ENCODE measurements around the gene XCL1.

GRCh38 chr1:168605443-168605842 lies 29.0 kb downstream of the XCL1 start:
- TF ChIP-seq CTCF (IDR thresholded peaks at IDR 0.05) (no peak), POLR2A (IDR thresholded peaks at IDR 0.05) (no peak)

Data from lower leg skin (tissue), 3 donors.